Astrocyte of the cerebellum (primary cell): ENCODE data around the gene LPIN2.

Experiments
- DNase-seq: peaks from one replicate; pipeline ENCODE4 v3.0.0-alpha.2; 2011; ENCODE audit warnings: low read depth
- H3K4me3 ChIP-seq: 2 replicates; pipeline ENCODE4 v1.5.1; 2011; ENCODE audit warnings: mild to moderate bottlenecking, low read depth, low read length, moderate library complexity
- in situ Hi-C: cut with HindIII; loops from 2 replicates; pipeline ENCODE4 v1.10.0; 2017; ENCODE audit warnings: low sequenced_read_pairs
- TF ChIP-seq, protein P1 (sequence below): IDR thresholded peaks from 2 replicates; pipeline ENCODE4 v1.5.1; 2012; ENCODE audit warnings: low read length, low read depth, moderate library complexity, mild to moderate bottlenecking; ENCODE audit errors: missing control alignments

LPIN2 gene

DNA sequence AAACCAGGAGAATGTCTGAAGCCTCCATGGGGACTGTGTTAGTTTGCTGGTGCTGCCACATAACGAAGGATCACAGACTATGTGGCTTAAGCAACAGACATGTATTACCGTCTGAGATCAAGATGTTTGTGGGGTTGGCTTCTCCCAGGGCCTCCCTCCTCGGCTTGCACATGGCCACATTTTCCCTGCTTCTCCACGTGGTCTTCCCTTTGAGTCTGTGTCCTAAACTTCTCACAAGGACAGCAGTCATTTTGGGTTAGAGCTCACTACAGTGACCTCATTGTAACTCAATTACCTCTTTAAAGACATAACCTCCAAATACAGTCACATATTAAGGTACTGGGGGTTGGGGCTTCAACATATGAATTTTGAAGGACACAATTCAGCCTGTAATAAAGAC is 44.6 kb upstream of the LPIN2 start:
- in situ Hi-C loops, result no loop called here
- no peak overlapping the region for H3K4me3 ChIP-seq
- TF ChIP-seq, protein P1, sequence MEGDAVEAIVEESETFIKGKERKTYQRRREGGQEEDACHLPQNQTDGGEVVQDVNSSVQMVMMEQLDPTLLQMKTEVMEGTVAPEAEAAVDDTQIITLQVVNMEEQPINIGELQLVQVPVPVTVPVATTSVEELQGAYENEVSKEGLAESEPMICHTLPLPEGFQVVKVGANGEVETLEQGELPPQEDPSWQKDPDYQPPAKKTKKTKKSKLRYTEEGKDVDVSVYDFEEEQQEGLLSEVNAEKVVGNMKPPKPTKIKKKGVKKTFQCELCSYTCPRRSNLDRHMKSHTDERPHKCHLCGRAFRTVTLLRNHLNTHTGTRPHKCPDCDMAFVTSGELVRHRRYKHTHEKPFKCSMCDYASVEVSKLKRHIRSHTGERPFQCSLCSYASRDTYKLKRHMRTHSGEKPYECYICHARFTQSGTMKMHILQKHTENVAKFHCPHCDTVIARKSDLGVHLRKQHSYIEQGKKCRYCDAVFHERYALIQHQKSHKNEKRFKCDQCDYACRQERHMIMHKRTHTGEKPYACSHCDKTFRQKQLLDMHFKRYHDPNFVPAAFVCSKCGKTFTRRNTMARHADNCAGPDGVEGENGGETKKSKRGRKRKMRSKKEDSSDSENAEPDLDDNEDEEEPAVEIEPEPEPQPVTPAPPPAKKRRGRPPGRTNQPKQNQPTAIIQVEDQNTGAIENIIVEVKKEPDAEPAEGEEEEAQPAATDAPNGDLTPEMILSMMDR, result no peak
- DNase-seq, result no peak

DNA sequence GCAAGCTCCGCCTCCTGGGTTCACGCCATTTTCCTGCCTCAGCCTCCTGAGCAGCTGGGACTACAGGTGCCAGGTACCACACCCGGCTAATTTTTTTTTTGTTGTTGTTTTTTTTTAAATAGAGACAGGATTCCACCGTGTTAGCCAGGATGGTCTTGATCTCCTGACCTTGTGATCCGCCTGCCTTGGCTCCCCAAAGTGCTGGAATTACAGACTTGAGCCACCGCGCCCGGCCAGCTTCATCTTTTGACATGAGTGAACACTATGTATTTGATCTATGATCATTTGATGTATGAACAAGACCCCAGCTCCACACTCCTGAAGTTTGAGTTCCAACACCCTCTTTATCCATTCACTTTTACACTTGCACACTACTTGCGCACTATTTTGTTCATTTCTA is 43.4 kb upstream of the LPIN2 start:
- in situ Hi-C loops, result no loop called here
- DNase-seq, result no peak
- TF ChIP-seq, protein P1, result no peak
- H3K4me3 ChIP-seq, result no peak overlapping the region

DNA sequence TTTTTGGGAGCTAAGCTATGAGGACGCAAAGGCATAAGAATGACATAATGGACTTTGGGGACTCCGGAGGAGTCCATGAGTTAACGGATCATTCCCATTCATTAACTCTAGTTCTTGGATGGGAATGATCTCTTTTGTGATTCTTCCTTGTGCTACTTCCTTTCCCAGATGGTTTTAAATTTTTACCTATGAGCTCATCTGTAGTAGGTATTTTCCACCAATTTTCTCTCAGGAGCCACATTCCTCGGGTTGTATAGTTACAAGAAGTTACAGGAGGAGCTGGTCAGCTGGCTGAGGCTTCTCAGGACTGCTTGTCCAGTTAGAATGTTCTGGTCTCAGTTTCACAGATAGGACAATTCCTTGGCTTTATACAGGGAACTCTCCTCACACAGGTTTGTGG is 42.9 kb upstream of the LPIN2 start:
- TF ChIP-seq, protein P1, result no peak
- DNase-seq, result no peak
- in situ Hi-C loops, result no loop called here
- H3K4me3 ChIP-seq, result no peak overlapping the region

DNA sequence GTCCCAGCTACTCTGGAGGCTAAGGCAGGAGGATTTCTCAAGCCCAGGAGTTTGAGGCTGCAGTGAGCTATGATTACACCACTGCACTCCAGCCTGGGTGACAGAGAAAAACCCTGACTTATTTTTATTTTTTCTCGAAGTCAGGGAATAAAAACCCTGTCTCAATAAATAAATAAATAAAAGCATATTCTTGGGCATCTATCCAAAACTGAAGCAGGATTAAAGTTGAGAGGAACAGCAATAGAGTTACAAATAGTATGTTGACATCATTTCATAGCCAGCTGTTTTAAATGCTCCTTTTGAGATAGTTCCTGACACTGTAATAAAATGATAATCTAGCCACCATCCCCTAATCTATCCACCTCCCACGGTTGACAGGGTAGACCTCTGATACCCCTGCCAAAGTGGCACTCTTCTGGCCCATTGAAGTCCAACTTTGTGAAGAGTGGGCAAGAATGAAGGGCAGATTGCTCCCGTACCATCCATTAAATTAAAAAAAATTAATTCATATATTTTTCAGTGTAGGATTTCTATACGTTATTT is 42.3 kb upstream of the LPIN2 start:
- TF ChIP-seq, protein P1, result no peak
- no peak for DNase-seq
- in situ Hi-C loops, result no loop called here
- no peak overlapping the region for H3K4me3 ChIP-seq

DNA sequence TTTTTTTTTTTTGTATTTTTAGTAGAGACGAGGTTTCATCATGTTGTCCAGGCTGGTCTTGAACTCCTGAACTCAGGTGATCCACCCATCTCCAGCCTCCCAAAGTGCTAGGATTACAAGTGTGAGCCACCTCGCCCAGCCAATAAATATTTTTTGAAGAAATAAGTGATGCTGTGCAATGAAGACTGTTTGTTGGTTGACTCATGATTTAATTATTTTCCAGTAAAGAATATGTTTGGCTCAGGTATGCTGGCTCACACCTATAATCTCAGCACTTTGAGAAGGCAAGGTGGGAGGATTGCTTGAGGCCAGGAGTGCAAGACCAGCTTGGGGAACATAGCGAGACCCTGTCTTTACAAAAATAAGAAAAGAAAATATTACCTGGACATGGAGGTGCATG is 41.8 kb upstream of the LPIN2 start:
- no peak for DNase-seq
- no peak overlapping the region for H3K4me3 ChIP-seq
- TF ChIP-seq, protein P1, result no peak
- in situ Hi-C loops, result no loop called here

DNA sequence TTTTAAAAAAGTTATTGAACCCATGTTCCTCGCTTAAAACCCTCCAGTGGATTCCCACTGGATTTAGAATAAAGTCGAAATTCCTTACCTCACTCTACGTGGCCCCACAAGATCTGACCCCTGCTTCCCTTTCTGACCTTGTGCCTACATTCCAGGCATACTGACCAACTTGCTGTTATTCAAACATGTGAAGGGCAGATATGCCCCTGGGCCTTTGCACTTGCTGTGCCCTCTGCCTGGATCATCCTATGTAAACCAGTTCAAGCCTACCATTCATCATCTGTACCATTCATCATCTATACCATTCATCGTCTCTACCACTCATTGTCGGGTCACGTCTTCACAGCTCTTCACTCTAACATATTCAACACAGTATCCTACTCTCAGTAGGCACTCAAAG is 41.3 kb upstream of the LPIN2 start:
- in situ Hi-C loops, result no loop called here
- TF ChIP-seq, protein P1, result no peak
- no peak overlapping the region for H3K4me3 ChIP-seq
- DNase-seq, result no peak

DNA sequence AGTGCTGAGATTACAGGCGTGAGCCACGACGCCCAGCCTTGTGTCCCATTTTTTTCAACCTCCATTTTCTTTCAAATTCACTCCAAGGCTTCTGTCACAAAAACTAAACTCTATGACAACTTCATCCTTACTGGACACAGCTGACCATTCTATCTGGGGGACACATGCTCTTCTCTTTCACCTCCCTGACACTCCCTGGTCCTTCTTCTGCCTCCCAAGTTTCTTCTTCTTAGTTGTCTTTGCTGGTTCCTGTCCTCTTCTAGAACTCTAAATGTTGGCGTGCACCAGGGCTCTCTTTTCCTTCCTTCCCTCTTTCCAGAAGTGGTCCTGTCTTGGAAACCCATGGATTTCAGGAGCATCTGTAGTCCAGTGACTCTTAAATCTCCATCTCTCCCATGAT is 40.1 kb upstream of the LPIN2 start:
- no peak overlapping the region for H3K4me3 ChIP-seq
- in situ Hi-C loops, result no loop called here
- TF ChIP-seq, protein P1, result no peak
- DNase-seq, result no peak
